HG02973 (cell line): ENCODE data around the gene HTRA1.

Experiments
- ATAC-seq: cut with Tn5 transposase; IDR thresholded peaks from one replicate; pipeline ENCODE4 v1.9.1; 2021; ENCODE audit warnings: moderate library complexity; ENCODE audit not compliant: unreplicated experiment

HTRA1 gene

GRCh38 chr10:122550427-122550826, 89.1 kb downstream of the HTRA1 start:
- ATAC-seq = no peak

GRCh38 chr10:122550983-122551382, 89.6 kb downstream of the HTRA1 start:
- ATAC-seq = no peak

- ATAC-seq = no peak
These were observed 90.1 kb downstream of the HTRA1 start for GRCh38 chr10:122551450-122551849.

- no peak for ATAC-seq
These were observed 92.0 kb downstream of the HTRA1 start for GRCh38 chr10:122553341-122553740.

GRCh38 chr10:122554131-122555036, 93.0 kb downstream of the HTRA1 start:
- no peak for ATAC-seq

GRCh38 chr10:122555442-122555841, 94.1 kb downstream of the HTRA1 start:
- ATAC-seq = no peak

- ATAC-seq = no peak
These were observed 96.2 kb downstream of the HTRA1 start for GRCh38 chr10:122557516-122557915.

GRCh38 chr10:122558452-122558851, 97.1 kb downstream of the HTRA1 start:
- no peak for ATAC-seq

- no peak for ATAC-seq
These were observed 97.9 kb downstream of the HTRA1 start for GRCh38 chr10:122559228-122559627.

- ATAC-seq = no peak
These were observed 99.0 kb downstream of the HTRA1 start, which contains the start of gene DMBT1 for GRCh38 chr10:122560279-122560804. Gene DMBT1, plus strand, starts transcription at chr10:122560754. Its CDS starts 17 bp downstream, at chr10:122560771.

GRCh38 chr10:122561212-122561611, 99.9 kb downstream of the HTRA1 start:
- ATAC-seq = no peak

- no peak for ATAC-seq
These were observed 100.4 kb downstream of the HTRA1 start for GRCh38 chr10:122561792-122562191.
